KMS-11 (cell line): ENCODE data around the gene ACSBG1.

Experiments
- H2AFZ ChIP-seq: fragments of 200-600 bp; sonication (generic); 2 replicates; pipeline ENCODE4 v1.6.1; 2016; ENCODE audit warnings: antibody characterized with exemption, mixed run types, low read depth
- H3K27ac ChIP-seq: fragments of 200-600 bp; sonication (generic); 2 replicates; pipeline ENCODE4 v1.6.1; 2016; ENCODE audit warnings: mild to moderate bottlenecking, mixed run types
- H3K27me3 ChIP-seq: fragments of 200-600 bp; sonication (generic); 2 replicates; pipeline ENCODE4 v1.6.1; 2017; ENCODE audit warnings: mild to moderate bottlenecking, low read depth, mixed run types, moderate library complexity; ENCODE audit not compliant: insufficient read depth
- H3K36me3 ChIP-seq: fragments of 200-600 bp; sonication (generic); 2 replicates; pipeline ENCODE4 v1.6.1; 2017; ENCODE audit warnings: mild to moderate bottlenecking, mixed run types; ENCODE audit not compliant: insufficient read depth
- H3K4me1 ChIP-seq: fragments of 200-600 bp; sonication (generic); 2 replicates; pipeline ENCODE4 v1.6.1; 2016; ENCODE audit warnings: mild to moderate bottlenecking, low read depth, mixed run types; ENCODE audit not compliant: poor library complexity, severe bottlenecking
- H3K4me2 ChIP-seq: fragments of 200-600 bp; sonication (generic); 2 replicates; pipeline ENCODE4 v1.7.0; 2016; ENCODE audit warnings: mild to moderate bottlenecking, mixed run types
- H3K4me3 ChIP-seq: fragments of 200-600 bp; sonication (generic); IDR thresholded peaks from 2 replicates; pipeline ENCODE4 v1.6.1; 2017; ENCODE audit warnings: low read depth, low read length, mixed read lengths; ENCODE audit not compliant: insufficient read depth
- H3K79me2 ChIP-seq: fragments of 200-600 bp; sonication (generic); 2 replicates; pipeline ENCODE4 v1.6.1; 2016; ENCODE audit warnings: low read depth, mixed run types; ENCODE audit not compliant: insufficient read depth
- H3K9ac ChIP-seq: fragments of 200-600 bp; sonication (generic); 2 replicates; pipeline ENCODE4 v1.6.1; 2016; ENCODE audit warnings: mild to moderate bottlenecking, mixed run types
- H4K20me1 ChIP-seq: fragments of 200-600 bp; sonication (generic); 2 replicates; pipeline ENCODE4 v1.6.1; 2016; ENCODE audit warnings: mild to moderate bottlenecking, mixed run types; ENCODE audit not compliant: insufficient read depth
- TF ChIP-seq, protein P1 (sequence below): fragments of 200-600 bp; sonication (generic); conservative IDR thresholded peaks from 2 replicates; pipeline ENCODE4 v1.6.1; 2017; ENCODE audit warnings: low read depth, mild to moderate bottlenecking, antibody characterized with exemption, low read length, moderate library complexity, mixed read lengths

ACSBG1 gene

DNA sequence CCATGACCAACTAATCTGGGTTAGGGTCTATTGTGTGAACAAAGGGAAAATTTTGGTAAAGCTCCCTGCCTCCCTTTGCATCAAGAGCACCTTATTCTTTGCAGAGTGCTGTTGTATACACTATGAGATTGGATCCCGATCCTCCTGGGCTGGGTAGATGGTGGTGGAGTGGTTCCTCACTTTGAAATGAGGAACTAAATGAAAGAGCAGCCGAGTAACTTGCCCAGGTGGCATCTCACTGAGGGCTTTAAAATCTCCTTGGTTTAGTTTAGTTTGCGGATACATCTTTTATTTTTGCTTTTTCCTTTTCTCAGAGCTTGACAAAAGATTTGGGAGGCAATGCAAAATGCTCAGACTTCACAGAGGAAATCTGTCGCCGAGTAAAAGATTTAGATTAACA, 65.8 kb downstream of the ACSBG1 start:
- Histone ChIP-seq H3K4me2 (no peak overlapping the region), H4K20me1 (no peaks in the 10 kb centered on the region), H3K9ac (no peak overlapping the region), H3K4me3 (no peak overlapping the region), H3K79me2 (no peaks in the 10 kb centered on the region), H3K27me3 (no peaks in the 10 kb centered on the region), H3K4me1 (peaks cover 65% of the 10 kb centered on the region), H2AFZ (no peak overlapping the region), H3K36me3 (no peaks in the 10 kb centered on the region), H3K27ac (no peak overlapping the region)
- TF ChIP-seq, protein P1, sequence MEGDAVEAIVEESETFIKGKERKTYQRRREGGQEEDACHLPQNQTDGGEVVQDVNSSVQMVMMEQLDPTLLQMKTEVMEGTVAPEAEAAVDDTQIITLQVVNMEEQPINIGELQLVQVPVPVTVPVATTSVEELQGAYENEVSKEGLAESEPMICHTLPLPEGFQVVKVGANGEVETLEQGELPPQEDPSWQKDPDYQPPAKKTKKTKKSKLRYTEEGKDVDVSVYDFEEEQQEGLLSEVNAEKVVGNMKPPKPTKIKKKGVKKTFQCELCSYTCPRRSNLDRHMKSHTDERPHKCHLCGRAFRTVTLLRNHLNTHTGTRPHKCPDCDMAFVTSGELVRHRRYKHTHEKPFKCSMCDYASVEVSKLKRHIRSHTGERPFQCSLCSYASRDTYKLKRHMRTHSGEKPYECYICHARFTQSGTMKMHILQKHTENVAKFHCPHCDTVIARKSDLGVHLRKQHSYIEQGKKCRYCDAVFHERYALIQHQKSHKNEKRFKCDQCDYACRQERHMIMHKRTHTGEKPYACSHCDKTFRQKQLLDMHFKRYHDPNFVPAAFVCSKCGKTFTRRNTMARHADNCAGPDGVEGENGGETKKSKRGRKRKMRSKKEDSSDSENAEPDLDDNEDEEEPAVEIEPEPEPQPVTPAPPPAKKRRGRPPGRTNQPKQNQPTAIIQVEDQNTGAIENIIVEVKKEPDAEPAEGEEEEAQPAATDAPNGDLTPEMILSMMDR, result no peak

DNA sequence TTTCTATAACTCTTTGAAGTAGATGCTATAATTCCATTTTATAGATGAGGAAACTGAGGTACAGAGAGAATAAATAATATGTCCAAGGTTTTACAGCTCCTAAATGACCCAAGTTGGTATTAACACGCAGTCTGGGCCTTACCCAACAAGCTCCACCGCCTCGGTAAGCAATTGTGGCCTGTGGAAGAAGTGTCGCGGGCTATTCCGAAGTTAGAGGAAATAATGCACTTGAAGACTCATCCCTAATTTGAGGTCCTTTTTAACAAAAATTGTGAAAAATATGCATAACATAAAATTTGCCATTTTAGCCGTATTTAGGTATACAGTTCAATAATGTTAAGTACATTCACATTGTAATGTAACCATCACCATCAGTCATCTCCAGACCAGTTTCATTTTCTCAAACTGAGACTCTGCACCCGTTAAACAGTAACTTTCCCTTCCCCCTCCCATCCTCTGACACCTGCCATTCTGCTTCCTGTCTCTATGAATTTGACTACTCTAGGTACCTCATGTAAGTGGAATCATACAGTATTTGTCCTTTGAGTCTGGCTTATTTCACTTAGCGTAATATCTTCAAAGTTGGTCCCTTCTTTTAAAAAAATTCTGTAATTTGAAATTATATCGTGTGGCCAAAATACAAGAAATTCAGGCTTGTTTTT, 67.0 kb downstream of the ACSBG1 start:
- H3K27me3 ChIP-seq, result no peaks in the 10 kb centered on the region
- peaks cover 57% of the 10 kb centered on the region for H3K4me1 ChIP-seq
- H2AFZ ChIP-seq, result no peak overlapping the region
- no peak overlapping the region for H3K27ac ChIP-seq
- H3K4me3 ChIP-seq, result no peak overlapping the region
- no peaks in the 10 kb centered on the region for H3K79me2 ChIP-seq
- no peaks in the 10 kb centered on the region for H3K36me3 ChIP-seq
- TF ChIP-seq, protein P1, result no peak
- no peak overlapping the region for H3K9ac ChIP-seq
- no peak overlapping the region for H3K4me2 ChIP-seq
- no peaks in the 10 kb centered on the region for H4K20me1 ChIP-seq

DNA sequence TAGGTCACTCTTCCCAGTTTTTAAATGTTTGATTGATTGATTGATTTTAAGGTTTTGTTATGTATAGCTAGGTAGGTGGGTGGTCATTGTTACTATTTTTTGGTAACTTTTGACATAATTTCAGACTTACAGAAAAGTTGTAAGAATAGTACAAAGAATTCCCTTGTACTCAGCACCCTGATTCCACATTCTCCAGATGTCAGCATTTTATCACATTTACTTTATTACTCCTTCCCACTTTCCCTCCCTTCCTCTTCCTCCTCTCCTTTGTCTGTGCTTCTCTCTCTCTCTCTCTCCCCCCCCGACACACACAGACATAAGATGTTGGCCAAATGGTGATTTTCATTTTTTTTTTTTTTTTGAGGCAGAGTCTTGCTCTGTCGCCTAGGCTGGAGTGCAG, 70.4 kb downstream of the ACSBG1 start:
- no peaks in the 10 kb centered on the region for H4K20me1 ChIP-seq
- H3K9ac ChIP-seq, result no peak overlapping the region
- no peak overlapping the region for H3K27ac ChIP-seq
- no peak overlapping the region for H2AFZ ChIP-seq
- no peaks in the 10 kb centered on the region for H3K36me3 ChIP-seq
- H3K4me1 ChIP-seq, result peaks cover 25% of the 10 kb centered on the region
- TF ChIP-seq, protein P1, result no peak
- H3K4me2 ChIP-seq, result no peak overlapping the region
- H3K79me2 ChIP-seq, result no peaks in the 10 kb centered on the region
- no peak overlapping the region for H3K4me3 ChIP-seq
- H3K27me3 ChIP-seq, result no peaks in the 10 kb centered on the region

DNA sequence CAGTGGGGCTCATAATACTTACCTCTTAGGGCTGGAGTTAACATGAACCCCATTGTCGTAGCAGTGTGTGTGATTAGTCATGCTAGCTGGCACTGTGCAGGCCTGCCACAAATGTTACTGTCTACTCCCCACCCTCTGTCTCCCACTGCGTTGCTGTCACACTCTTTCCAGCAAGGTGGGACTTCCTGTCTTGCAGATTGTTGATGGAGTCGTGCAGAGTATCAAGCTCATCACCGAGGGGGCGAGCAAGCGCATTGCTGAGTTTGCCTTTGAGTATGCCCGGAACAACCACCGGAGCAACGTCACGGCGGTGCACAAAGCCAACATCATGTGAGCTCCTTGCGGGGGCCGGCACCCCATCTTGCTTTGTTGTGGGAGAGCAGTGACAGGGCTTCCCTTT, 72.3 kb downstream of the ACSBG1 start:
- H3K36me3 ChIP-seq, result peaks cover 2% of the 10 kb centered on the region; the same call in 1 of the 2 replicates
- no peak overlapping the region for H3K9ac ChIP-seq
- no peak overlapping the region for H3K4me2 ChIP-seq
- H3K27ac ChIP-seq, result no peak overlapping the region
- peaks cover 11% of the 10 kb centered on the region for H3K4me1 ChIP-seq
- H3K79me2 ChIP-seq, result no peaks in the 10 kb centered on the region
- H3K27me3 ChIP-seq, result no peaks in the 10 kb centered on the region
- no peak overlapping the region for H2AFZ ChIP-seq
- TF ChIP-seq, protein P1, result no peak
- no peak overlapping the region for H3K4me3 ChIP-seq
- no peaks in the 10 kb centered on the region for H4K20me1 ChIP-seq
